Measurements from ENCODE around the gene CPLX3. TPM values are rescaled to one million over a fixed set of nuclear protein-coding genes. Genes with fewer than 3 reads are reported as not detected.

The CPLX3 gene
- total and polyA plus RNA-seq, 2 experiments from 2014 or later, result not detected

- 96% methylated on average over 9 of the region's 9 CpGs for WGBS (ENCODE audit: low lambda C conversion rate, missing lambda C conversion rate)
- TF ChIP-seq EZH2 (IDR thresholded peaks at IDR 0.05; ENCODE audit: borderline replicate concordance) (no peak), EZH2phosphoT487 (IDR thresholded peaks at IDR 0.05; ENCODE audit: low read depth, severe bottlenecking, unreplicated experiment) (no peak), CTCF (IDR thresholded peaks at IDR 0.05; ENCODE audit: poor library complexity) (no peak)
- no peak overlapping the region for H3K4me2 ChIP-seq
- H3K36me3 ChIP-seq (replicated peaks; ENCODE audit: insufficient read depth, low read depth), result no peaks in the 10 kb centered on the region
- peaks cover 48% of the 10 kb centered on the region for H4K20me1 ChIP-seq (ENCODE audit: insufficient read depth, poor library complexity, severe bottlenecking)
- H3K4me3 ChIP-seq, result no peak overlapping the region
- no peaks in the 10 kb centered on the region for H3K9me3 ChIP-seq (ENCODE audit: low read depth)
- H3K27ac ChIP-seq, result no peak overlapping the region
- H2AFZ ChIP-seq, result no peak overlapping the region
- DNase-seq (ENCODE audit: low spot score), result no peak
- H3K79me2 ChIP-seq, result peaks cover 62% of the 10 kb centered on the region
- H3K27me3 ChIP-seq, result no peaks in the 10 kb centered on the region
- H3K4me1 ChIP-seq (ENCODE audit: insufficient read depth), result peaks cover 8% of the 10 kb centered on the region
- no peaks in the 10 kb centered on the region for H3K9me2 ChIP-seq (replicated peaks; ENCODE audit: insufficient read depth)
Observed at GRCh38 chr15:74794970-74795349, 31.5 kb upstream of the CPLX3 start.

- Histone ChIP-seq H2AFZ (no peak overlapping the region), H3K4me2 (no peak overlapping the region), H3K36me3 (replicated peaks; ENCODE audit: insufficient read depth, low read depth) (no peaks in the 10 kb centered on the region), H4K20me1 (ENCODE audit: insufficient read depth, poor library complexity, severe bottlenecking) (peaks cover 42% of the 10 kb centered on the region), H3K27me3 (no peaks in the 10 kb centered on the region), H3K4me1 (ENCODE audit: insufficient read depth) (no peaks in the 10 kb centered on the region), H3K9me2 (replicated peaks; ENCODE audit: insufficient read depth) (no peaks in the 10 kb centered on the region), H3K79me2 (peaks cover 51% of the 10 kb centered on the region), H3K27ac (no peak overlapping the region), H3K4me3 (no peak overlapping the region), H3K9me3 (ENCODE audit: low read depth) (no peaks in the 10 kb centered on the region)
- no peak for DNase-seq (ENCODE audit: low spot score)
- TF ChIP-seq CTCF (IDR thresholded peaks at IDR 0.05; ENCODE audit: poor library complexity), result no peak
- no peak for TF ChIP-seq EZH2phosphoT487 (IDR thresholded peaks at IDR 0.05; ENCODE audit: low read depth, severe bottlenecking, unreplicated experiment)
- no peak for TF ChIP-seq EZH2 (IDR thresholded peaks at IDR 0.05; ENCODE audit: borderline replicate concordance)
- 97% methylated on average over 14 of the region's 14 CpGs for WGBS (ENCODE audit: low lambda C conversion rate, missing lambda C conversion rate)
Observed at GRCh38 chr15:74795966-74796625, 30.3 kb upstream of the CPLX3 start.

GRCh38 chr15:74798388-74799254 lies 27.8 kb upstream of the CPLX3 start:
- H3K79me2 ChIP-seq, result peaks cover 26% of the 10 kb centered on the region
- H3K4me1 ChIP-seq (ENCODE audit: insufficient read depth), result no peaks in the 10 kb centered on the region
- TF ChIP-seq EZH2 (IDR thresholded peaks at IDR 0.05; ENCODE audit: borderline replicate concordance), result no peak
- TF ChIP-seq CTCF (IDR thresholded peaks at IDR 0.05; ENCODE audit: poor library complexity), result no peak
- TF ChIP-seq EZH2phosphoT487 (IDR thresholded peaks at IDR 0.05; ENCODE audit: low read depth, severe bottlenecking, unreplicated experiment), result no peak
- H3K27ac ChIP-seq, result no peak overlapping the region
- H3K9me2 ChIP-seq (replicated peaks; ENCODE audit: insufficient read depth), result no peaks in the 10 kb centered on the region
- no peaks in the 10 kb centered on the region for H3K36me3 ChIP-seq (replicated peaks; ENCODE audit: insufficient read depth, low read depth)
- no peak overlapping the region for H2AFZ ChIP-seq
- no peak overlapping the region for H3K4me3 ChIP-seq
- no peak overlapping the region for H3K4me2 ChIP-seq
- no peaks in the 10 kb centered on the region for H3K9me3 ChIP-seq (ENCODE audit: low read depth)
- DNase-seq (ENCODE audit: low spot score), result no peak
- 95% methylated on average over 23 of the region's 25 CpGs for WGBS (ENCODE audit: low lambda C conversion rate, missing lambda C conversion rate)
- peaks cover 19% of the 10 kb centered on the region for H4K20me1 ChIP-seq (ENCODE audit: insufficient read depth, poor library complexity, severe bottlenecking)
- H3K27me3 ChIP-seq, result no peaks in the 10 kb centered on the region
